Keratinocyte (primary cell): ENCODE results near the gene DUSP23. TPM values are rescaled to one million over a fixed set of nuclear protein-coding genes. Genes with fewer than 3 reads are reported as not detected.

Experiments used
- DNase-seq: peaks from one replicate; pipeline ENCODE4 v3.0.0-alpha.2; 2011; ENCODE audit warnings: low read depth, missing footprints, low spot score
- FAIRE-seq: peaks from 2 replicates; lab custom pipeline; 2011; peaks lifted over from hg19 to GRCh38; lab: Jason Lieb, UNC
- H2AFZ ChIP-seq: 2 replicates; pipeline ENCODE4 v1.6.0; 2012; ENCODE audit warnings: low read length, control low read depth, inconsistent platforms; ENCODE audit not compliant: control insufficient read depth
- H3K27ac ChIP-seq: 2 replicates; pipeline ENCODE4 v1.5.1; 2011; ENCODE audit warnings: low read length; ENCODE audit not compliant: control insufficient read depth, insufficient read depth
- H3K27me3 ChIP-seq: 3 replicates; pipeline ENCODE4 v1.6.0; 2011; ENCODE audit warnings: low read length; ENCODE audit not compliant: control insufficient read depth, insufficient read depth; ENCODE audit errors: extremely low read depth
- H3K36me3 ChIP-seq, 2 experiments: 2 replicates in 1 of 2; 3 replicates in 1 of 2; pipeline ENCODE4 v1.5.1; 2011; ENCODE audit warnings: low read length in 2 of 2, mild to moderate bottlenecking in 1 of 2; ENCODE audit not compliant: control insufficient read depth in 2 of 2, insufficient read depth in 2 of 2; ENCODE audit errors: extremely low read depth in 1 of 2
- H3K4me1 ChIP-seq: 3 replicates; pipeline ENCODE4 v1.5.1; 2011; ENCODE audit warnings: low read length; ENCODE audit not compliant: control insufficient read depth, insufficient read depth; ENCODE audit errors: extremely low read depth
- H3K4me2 ChIP-seq: 3 replicates; pipeline ENCODE4 v1.6.0; 2011; ENCODE audit warnings: low read depth, low read length; ENCODE audit not compliant: control insufficient read depth, insufficient read depth; ENCODE audit errors: extremely low read depth
- H3K4me3 ChIP-seq, 3 experiments: fragments of 200-600 bp in 1 of 3; sonication (generic) in 1 of 3; 2 replicates in 2 of 3; 3 replicates in 1 of 3; pipeline ENCODE4 v1.5.1; 2011 to 2016; ENCODE audit warnings: low read length in 3 of 3, mild to moderate bottlenecking in 3 of 3, control low read depth in 2 of 3, inconsistent platforms in 1 of 3, low read depth in 1 of 3, mixed read lengths in 1 of 3, mixed run types in 1 of 3, moderate library complexity in 1 of 3; ENCODE audit not compliant: control insufficient read depth in 2 of 3, insufficient read depth in 2 of 3; ENCODE audit errors: extremely low read depth in 1 of 3
- H3K79me2 ChIP-seq: 2 replicates; pipeline ENCODE4 v1.6.0; 2012; ENCODE audit warnings: low read length; ENCODE audit not compliant: control insufficient read depth, insufficient read depth
- H3K9ac ChIP-seq: 3 replicates; pipeline ENCODE4 v1.6.0; 2011; ENCODE audit warnings: low read length; ENCODE audit not compliant: control insufficient read depth, insufficient read depth; ENCODE audit errors: extremely low read depth
- H3K9me1 ChIP-seq: 3 replicates; pipeline ENCODE4 v1.6.0; 2011; ENCODE audit warnings: low read length; ENCODE audit not compliant: control insufficient read depth, insufficient read depth; ENCODE audit errors: extremely low read depth
- H3K9me3 ChIP-seq: 2 replicates; pipeline ENCODE4 v1.5.1; 2012; ENCODE audit warnings: low read depth, low read length; ENCODE audit not compliant: control insufficient read depth
- H4K20me1 ChIP-seq: 3 replicates; pipeline ENCODE4 v1.6.0; 2011; ENCODE audit warnings: low read length; ENCODE audit not compliant: control insufficient read depth, insufficient read depth; ENCODE audit errors: extremely low read depth
- CTCF ChIP-seq, 3 experiments: IDR thresholded peaks in 1 of 3; conservative IDR thresholded peaks in 1 of 3; optimal IDR thresholded peaks in 1 of 3; 2 replicates in 2 of 3; 3 replicates in 1 of 3; pipeline versions ENCODE3 to v1.5.1; 2011; ENCODE audit warnings: low read length in 3 of 3, mild to moderate bottlenecking in 3 of 3, moderate library complexity in 2 of 3, control low read depth in 1 of 3, inconsistent platforms in 1 of 3; ENCODE audit not compliant: insufficient read depth in 2 of 3; ENCODE audit errors: extremely low read depth in 1 of 3
- EZH2 ChIP-seq: IDR thresholded peaks from one replicate; pipeline ENCODE4 v1.6.1; 2012; ENCODE audit warnings: inconsistent platforms, mild to moderate bottlenecking, low read length, moderate library complexity
- dilution Hi-C: fragments of 300-500 bp; cut with MboI; formaldehyde crosslinking; loops from one replicate; pipeline ENCODE4 v1.7.0; 2020; ENCODE audit warnings: low sequenced_read_pairs; ENCODE audit not compliant: extremely low pct_ligation_motif_present
- polyA plus RNA-seq, 5 experiments: library from polyadenylated mRNA; depleted of rRNA in 3 of 5; stranded (reverse) in 3 of 5; stranded (forward) in 1 of 5; unstranded in 1 of 5; fragments of >200 nt; gene quantifications; 1 replicate in 1 of 5; 2 replicates in 3 of 5; 3 replicates in 1 of 5; pipeline versions ENCODE4 v1.2.1 to v1.2.3, GENCODE V29; 2011 to 2012; ENCODE audit warnings: missing spikeins in 2 of 5, low read depth in 1 of 5, low replicate concordance in 1 of 5

Gene DUSP23
- polyA plus RNA-seq, 1 donor (not counting 4 experiments of a cell fraction or from before 2014, with no cell fraction given): 35.0 TPM

- no peaks in the 10 kb centered on the region for H3K9me3 ChIP-seq
- dilution Hi-C loops: no loop called here
- H2AFZ ChIP-seq: no peak overlapping the region
- no peaks in the 10 kb centered on the region for H3K36me3 ChIP-seq
- H3K9me1 ChIP-seq: no peaks in the 10 kb centered on the region
- no peaks in the 10 kb centered on the region for H3K4me1 ChIP-seq
- H3K27me3 ChIP-seq: no peaks in the 10 kb centered on the region
- H4K20me1 ChIP-seq: no peaks in the 10 kb centered on the region
- no peak overlapping the region for H3K4me2 ChIP-seq
- H3K9ac ChIP-seq: no peak overlapping the region
- TF ChIP-seq CTCF (optimal IDR thresholded peaks at IDR 0.05 in 1 of 3, IDR thresholded peaks at IDR 0.05 in 1 of 3, conservative IDR thresholded peaks at IDR 0.05 in 1 of 3; ENCODE audit: extremely low read depth in 1 of 3, insufficient read depth in 2 of 3, low read length in 3 of 3) (no peak), EZH2 (no peak)
- FAIRE-seq: no peak
- DNase-seq: no peak
- no peak overlapping the region for H3K4me3 ChIP-seq
- no peaks in the 10 kb centered on the region for H3K79me2 ChIP-seq
- no peak overlapping the region for H3K27ac ChIP-seq
Observed at GRCh38 chr1:159771127-159771895, 9.5 kb upstream of the DUSP23 start.

- Histone ChIP-seq H2AFZ (no peak overlapping the region), H3K4me3 (no peak overlapping the region), H3K27me3 (no peaks in the 10 kb centered on the region), H3K4me2 (no peak overlapping the region), H3K9me1 (no peaks in the 10 kb centered on the region), H3K79me2 (no peaks in the 10 kb centered on the region), H3K9me3 (no peaks in the 10 kb centered on the region), H3K36me3 (no peaks in the 10 kb centered on the region), H3K27ac (no peak overlapping the region), H3K9ac (no peak overlapping the region), H4K20me1 (no peaks in the 10 kb centered on the region), H3K4me1 (no peaks in the 10 kb centered on the region)
- TF ChIP-seq CTCF (optimal IDR thresholded peaks at IDR 0.05 in 1 of 3, IDR thresholded peaks at IDR 0.05 in 1 of 3, conservative IDR thresholded peaks at IDR 0.05 in 1 of 3; ENCODE audit: extremely low read depth in 1 of 3, insufficient read depth in 2 of 3, low read length in 3 of 3): no peak
- TF ChIP-seq EZH2: no peak
- DNase-seq: no peak
- dilution Hi-C loops: no loop called here
- no peak for FAIRE-seq
Observed at GRCh38 chr1:159774465-159774864, 6.3 kb upstream of the DUSP23 start.
